Epithelial cell of proximal tubule (primary cell): ENCODE data around the gene YLPM1. TPM values are rescaled to one million over a fixed set of nuclear protein-coding genes. Genes with fewer than 3 reads are reported as not detected.

Experiments used
- DNase-seq: peaks from one replicate; pipeline ENCODE4 v3.0.0-alpha.2; 2011; ENCODE audit warnings: low read depth
- H3K4me3 ChIP-seq: 2 replicates; pipeline ENCODE4 v1.5.1; 2011; ENCODE audit warnings: low read depth, mild to moderate bottlenecking, low read length
- CTCF ChIP-seq: conservative IDR thresholded peaks from 2 replicates; pipeline ENCODE4 v1.5.1; 2012; ENCODE audit warnings: low read depth, mild to moderate bottlenecking, low read length
- total RNA-seq: library from RNA; depleted of rRNA; stranded (reverse); fragments of >200 nt; gene quantifications from 2 replicates; pipeline ENCODE4 v1.2.3, GENCODE V29; 2015

The YLPM1 gene
- total RNA-seq, 1 donor from 2014 or later = 22.5 TPM

GRCh38 chr14:74866708-74867389, 103.7 kb downstream of the YLPM1 start:
- H3K4me3 ChIP-seq = no peak overlapping the region
- no peak for TF ChIP-seq CTCF
- DNase-seq = no peak

GRCh38 chr14:74867673-74868072, 104.6 kb downstream of the YLPM1 start:
- DNase-seq = no peak
- TF ChIP-seq CTCF = no peak
- no peak overlapping the region for H3K4me3 ChIP-seq

GRCh38 chr14:74868739-74869138, 105.6 kb downstream of the YLPM1 start:
- no peak for DNase-seq
- TF ChIP-seq CTCF = no peak
- H3K4me3 ChIP-seq = no peak overlapping the region

GRCh38 chr14:74871819-74872218, 108.7 kb downstream of the YLPM1 start:
- no peak for TF ChIP-seq CTCF
- no peak for DNase-seq
- no peak overlapping the region for H3K4me3 ChIP-seq

GRCh38 chr14:74875204-74875603, 112.1 kb downstream of the YLPM1 start:
- H3K4me3 ChIP-seq = no peak overlapping the region
- TF ChIP-seq CTCF = no peak
- no peak for DNase-seq

GRCh38 chr14:74875941-74876913, 113.1 kb downstream of the YLPM1 start, which contains the start of gene PROX2:
Gene PROX2, minus strand, starts transcription at chr14:74876145. Its CDS starts 12,311 bp downstream, at chr14:74863834.
- no peak for TF ChIP-seq CTCF
- no peak for DNase-seq
- H3K4me3 ChIP-seq = no peak within 1 kb of the TSS
